T-cell (primary cell): Measurements from ENCODE around the gene KCNK18. TPM values are rescaled to one million over a fixed set of nuclear protein-coding genes. Genes with fewer than 3 reads are reported as not detected.
A peak's percentile ranks its signal among the peaks of the same experiment; 100 is the strongest.

Experiments used
- ATAC-seq, 4 experiments: fragments of 200-7000 bp in 3 of 4; fragments of 150-1000 bp in 1 of 4; cut with Tn5 transposase; replicated peaks in 1 of 4; 1 replicate in 3 of 4; 2 replicates in 1 of 4; pipeline ENCODE4 v1.10.0; 2021; ENCODE audit warnings: moderate library complexity in 3 of 4, mild to moderate bottlenecking in 2 of 4, moderate number of reproducible peaks in 1 of 4
- CTCF ChIA-PET, 2 donors: fragments of 300-600 bp; sonication (Branson Sonifier 250); formaldehyde crosslinking; loops; one replicate each; lab custom pipeline; 2022; ENCODE audit warnings: antibody characterized with exemption in 2 of 2; lab: Charles Lee
- POLR2A ChIA-PET, 2 donors: fragments of 300-600 bp; sonication (Branson Sonifier 250); formaldehyde crosslinking; loops; one replicate each; lab custom pipeline; 2022; ENCODE audit warnings: antibody characterized with exemption in 2 of 2; lab: Charles Lee
- DNase-seq, 35 experiments: peaks; one replicate each; pipeline versions ENCODE4 v3.0.0 to v3.0.0-alpha.2; 2013 to 2023
- H3K27ac ChIP-seq: one replicate; pipeline ENCODE4 v1.5.1; 2013; ENCODE audit warnings: low read length
- H3K27me3 ChIP-seq, 2 experiments: replicated peaks in 1 of 2; 1 replicate in 1 of 2; 2 replicates in 1 of 2; pipeline versions ENCODE4 v1.6.1 to v1.7.0; 2013; ENCODE audit warnings: low read length in 1 of 2, mixed read lengths in 1 of 2; ENCODE audit not compliant: control insufficient read depth in 2 of 2, insufficient read depth in 2 of 2; ENCODE audit errors: extremely low read depth in 1 of 2
- H3K36me3 ChIP-seq, 2 donors: 1 replicate in 1 of 2; 2 replicates in 1 of 2; pipeline versions ENCODE4 v1.6.1 to v1.7.0; 2013; ENCODE audit warnings: low read length in 1 of 2; ENCODE audit not compliant: control insufficient read depth in 2 of 2, insufficient read depth in 1 of 2; ENCODE audit errors: extremely low read depth in 1 of 2
- H3K4me1 ChIP-seq, 2 experiments: 1 replicate in 1 of 2; 2 replicates in 1 of 2; pipeline versions ENCODE4 v1.6.1 to v1.7.0; 2013; ENCODE audit warnings: low read length in 2 of 2, mixed read lengths in 1 of 2; ENCODE audit not compliant: insufficient read depth in 2 of 2, control insufficient read depth in 1 of 2; ENCODE audit errors: extremely low read depth in 1 of 2
- H3K4me3 ChIP-seq, 2 donors: 1 replicate in 1 of 2; 2 replicates in 1 of 2; pipeline versions ENCODE4 v1.5.1 to v1.7.0; 2013; ENCODE audit warnings: mild to moderate bottlenecking in 2 of 2, low read length in 1 of 2, moderate library complexity in 1 of 2; ENCODE audit not compliant: control insufficient read depth in 1 of 2; ENCODE audit errors: extremely low read depth in 1 of 2
- H3K9me3 ChIP-seq: 2 replicates; pipeline ENCODE4 v1.7.0; 2013
- H3K27ac Mint-ChIP-seq, 2 donors: one replicate each; pipeline ENCODE4 v1.8.0; 2020 to 2021; ENCODE audit warnings: mild to moderate bottlenecking in 2 of 2, mixed read lengths in 2 of 2
- H3K27me3 Mint-ChIP-seq, 2 donors: one replicate each; pipeline ENCODE4 v1.8.0; 2021 to 2022; ENCODE audit warnings: mixed read lengths in 2 of 2
- H3K36me3 Mint-ChIP-seq: one replicate; pipeline ENCODE4 v1.8.0; 2021; ENCODE audit warnings: mixed read lengths
- H3K4me1 Mint-ChIP-seq, 3 donors: one replicate each; pipeline ENCODE4 v1.8.0; 2020 to 2022; ENCODE audit warnings: mixed read lengths in 3 of 3, mild to moderate bottlenecking in 1 of 3
- H3K4me3 Mint-ChIP-seq, 3 donors: one replicate each; pipeline ENCODE4 v1.8.0; 2020 to 2022; ENCODE audit warnings: mild to moderate bottlenecking in 3 of 3, mixed read lengths in 3 of 3, moderate library complexity in 3 of 3
- H3K9me3 Mint-ChIP-seq, 3 donors: one replicate each; pipeline ENCODE4 v1.8.0; 2020 to 2022; ENCODE audit warnings: mixed read lengths in 3 of 3
- WGBS: methylation state at CpG from one replicate; pipeline ENCODE4 v1.1.5; 2013; ENCODE audit warnings: missing lambda C conversion rate; ENCODE audit not compliant: insufficient coverage; 5-methylcytosine and 5-hydroxymethylcytosine counted together
- total RNA-seq, 35 experiments: library from RNA in 6 of 35; stranded (reverse) in 6 of 35; fragments of 120-200 nt in 1 of 35; gene quantifications; one replicate each; pipeline versions ENCODE4 v1.2.1 to v1.2.4 and lab custom pipeline; 2013 to 2026

Gene KCNK18
- total RNA-seq, 5 donors from 2014 or later (not counting 1 experiment from before 2014, with no cell fraction given), result not detected

DNA sequence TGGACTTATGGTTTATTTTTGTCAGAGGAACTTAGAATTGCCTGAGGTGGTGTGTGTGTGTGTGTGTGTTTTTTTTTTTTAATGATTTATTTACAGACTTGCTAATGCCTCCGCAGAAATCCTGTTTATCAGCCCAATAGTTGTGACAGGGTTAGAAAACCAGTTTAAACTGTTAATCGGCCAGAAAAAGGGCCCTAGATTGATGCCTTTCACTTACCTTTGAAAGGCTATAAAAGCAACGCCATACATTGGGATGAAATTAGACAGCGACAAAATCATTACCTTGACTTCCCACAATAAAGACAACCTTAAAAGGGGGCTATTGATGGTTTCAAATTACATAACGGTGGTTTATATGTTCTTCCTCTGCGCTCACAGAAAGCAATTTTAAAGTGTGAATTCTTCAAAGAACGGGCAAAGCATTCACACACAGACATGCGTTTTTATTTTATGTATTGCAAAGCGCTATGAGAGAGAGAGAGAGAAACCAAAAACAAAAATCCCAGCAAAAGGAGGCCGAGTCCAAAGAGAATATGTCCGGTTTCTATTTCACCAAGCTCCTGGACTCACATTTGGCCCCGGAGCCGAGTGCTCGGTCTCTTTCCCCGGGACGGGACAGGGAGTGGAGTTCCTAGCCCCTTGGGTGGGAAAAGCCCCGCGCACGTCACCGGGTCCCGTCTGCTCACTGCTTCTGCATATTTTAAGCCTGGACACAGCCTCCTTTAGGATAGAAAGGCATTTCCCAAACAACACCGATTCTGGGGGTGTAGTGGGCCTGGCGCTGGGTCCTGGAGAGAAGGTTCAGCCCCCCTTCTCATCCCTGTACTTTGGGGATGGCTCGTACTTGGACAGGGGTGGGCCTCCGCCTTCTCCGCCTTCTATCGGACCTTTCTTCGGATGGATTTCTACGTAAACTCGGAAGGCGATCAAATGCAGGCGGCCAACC is 32.4 kb upstream of the KCNK18 start:
- peaks cover 33 to 65% of the 10 kb centered on the region in 2 experiments for H3K27me3 ChIP-seq
- H3K4me3 Mint-ChIP-seq, result peak overlapping the region in 1 of 3 donors; percentile 51
- CTCF ChIA-PET, result interaction anchor here in 1 of 2 donors (1.0 to 2.1 kb wide), 3 partner anchors 10 to 369 kb away, joined by 3 to 11 read pairs (median 3); no protein-coding TSS in a partner anchor

DNA sequence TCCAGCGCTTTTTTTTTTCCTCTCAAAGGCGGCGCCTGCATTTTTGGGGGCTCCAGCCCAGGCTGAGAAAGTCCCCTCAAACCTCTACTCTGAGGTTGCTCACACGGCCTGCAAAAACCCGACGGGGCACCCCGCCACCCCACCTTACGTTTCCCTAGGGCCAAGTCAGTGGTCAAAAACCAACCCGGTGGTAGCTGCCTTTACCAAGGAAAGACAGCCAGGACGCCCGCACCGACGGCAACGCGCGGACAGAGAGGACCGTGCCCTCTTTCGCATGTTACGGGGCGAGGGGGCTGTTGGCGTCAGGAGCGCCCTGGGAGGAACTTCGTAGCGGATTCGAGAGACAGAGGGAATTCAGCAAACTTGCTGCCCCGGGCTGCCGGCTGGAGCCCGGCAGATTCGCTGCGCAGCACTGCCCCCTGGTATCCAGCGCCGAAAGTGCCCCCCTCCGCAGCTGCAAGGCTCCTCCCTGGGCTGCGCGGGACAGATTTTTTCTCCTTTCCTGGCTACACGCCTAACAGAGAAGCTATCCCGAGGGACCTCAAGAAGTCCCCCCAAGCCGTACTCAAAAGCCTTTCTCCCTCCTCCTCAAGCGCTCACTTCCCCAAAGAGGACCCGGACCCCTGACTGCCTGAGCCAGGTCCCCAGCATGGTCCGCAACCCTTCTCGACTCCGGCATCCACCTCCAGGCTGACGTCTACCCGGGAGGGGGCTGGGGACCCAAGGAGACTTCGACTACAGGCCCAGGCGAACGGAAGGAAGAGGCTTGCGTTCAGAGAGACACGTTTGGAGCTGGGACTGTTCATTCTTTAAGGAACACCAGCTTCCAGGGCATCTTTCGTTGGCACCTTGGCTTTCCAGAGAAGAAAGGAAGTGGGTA is 31.5 kb upstream of the KCNK18 start:
- Histone ChIP-seq H3K4me3 (no peak overlapping the region), H3K27me3 (peaks cover 34 to 68% of the 10 kb centered on the region in 2 experiments), H3K9me3 (no peaks in the 10 kb centered on the region), H3K4me1 (peaks cover 2 to 52% of the 10 kb centered on the region in 2 experiments), H3K27ac (no peak overlapping the region), H3K36me3 (no peaks in the 10 kb centered on the region)
- Mint-ChIP-seq H3K4me1 (peaks cover 44 to 54% (median 53%) of the 10 kb centered on the region in 3 donors), H3K4me3 (peak overlapping the region in 1 of 3 donors; percentile 63), H3K27me3 (peaks cover 68 to 84% of the 10 kb centered on the region in 2 donors), H3K36me3 (no peaks in the 10 kb centered on the region), H3K27ac (no peak overlapping the region), H3K9me3 (no peaks in the 10 kb centered on the region)
- ChIA-PET CTCF (interaction anchor here (0.7 to 1.3 kb wide), 5 partner anchors 9 to 371 kb away, joined by 3 to 8 read pairs (median 3); no protein-coding TSS in a partner anchor), POLR2A (no interaction called here)
- ATAC-seq, result peak in 1 of 4 experiments; percentile 31
- 7% methylated on average over 51 of the region's 51 CpGs for WGBS
- DNase-seq, result peak in 4 of 35 experiments; percentile 12 to 36 (median 18)

More for the DNA sequence above, 32.4 kb upstream of the KCNK18 start:
- H3K4me1 Mint-ChIP-seq, result peaks cover 44 to 54% (median 53%) of the 10 kb centered on the region in 3 donors
- 11% methylated on average over 26 of the region's 32 CpGs for WGBS
- no peak overlapping the region for H3K4me3 ChIP-seq
- POLR2A ChIA-PET, result no interaction called here
- no peak overlapping the region for H3K27ac ChIP-seq
- ATAC-seq (no peak), DNase-seq (no peak)
- no peaks in the 10 kb centered on the region for H3K9me3 ChIP-seq
- H3K27me3 Mint-ChIP-seq, result peaks cover 69 to 84% of the 10 kb centered on the region in 2 donors
- no peaks in the 10 kb centered on the region for H3K36me3 Mint-ChIP-seq
- no peaks in the 10 kb centered on the region for H3K36me3 ChIP-seq
- no peaks in the 10 kb centered on the region for H3K9me3 Mint-ChIP-seq
- peaks cover 2 to 52% of the 10 kb centered on the region in 2 experiments for H3K4me1 ChIP-seq
- H3K27ac Mint-ChIP-seq, result peak overlapping the region in 1 of 2 donors; percentile 31

- peaks cover 2 to 52% of the 10 kb centered on the region in 2 experiments for H3K4me1 ChIP-seq
- no peak overlapping the region for H3K4me3 ChIP-seq
- WGBS, result 18% methylated on average over 35 of the region's 41 CpGs
- H3K4me3 Mint-ChIP-seq, result peak overlapping the region; percentile 24 to 63 (median 34)
- peaks cover 66 to 82% of the 10 kb centered on the region in 2 donors for H3K27me3 Mint-ChIP-seq
- ChIA-PET POLR2A (no interaction called here), CTCF (interaction anchor here (0.6 to 2.1 kb wide), 8 partner anchors 8 to 370 kb away, joined by 3 to 10 read pairs (median 4); no protein-coding TSS in a partner anchor)
- no peak overlapping the region for H3K27ac Mint-ChIP-seq
- H3K27ac ChIP-seq, result no peak overlapping the region
- H3K27me3 ChIP-seq, result peaks cover 29 to 70% of the 10 kb centered on the region in 2 experiments
- no peaks in the 10 kb centered on the region for H3K36me3 ChIP-seq
- DNase-seq, result no peak
- H3K4me1 Mint-ChIP-seq, result peaks cover 38 to 53% (median 47%) of the 10 kb centered on the region in 3 donors
- no peaks in the 10 kb centered on the region for H3K9me3 Mint-ChIP-seq
- H3K36me3 Mint-ChIP-seq, result no peaks in the 10 kb centered on the region
- no peaks in the 10 kb centered on the region for H3K9me3 ChIP-seq
- ATAC-seq, result no peak
Measured at GRCh38 chr10:117166418-117167345, 30.6 kb upstream of the KCNK18 start.

DNA sequence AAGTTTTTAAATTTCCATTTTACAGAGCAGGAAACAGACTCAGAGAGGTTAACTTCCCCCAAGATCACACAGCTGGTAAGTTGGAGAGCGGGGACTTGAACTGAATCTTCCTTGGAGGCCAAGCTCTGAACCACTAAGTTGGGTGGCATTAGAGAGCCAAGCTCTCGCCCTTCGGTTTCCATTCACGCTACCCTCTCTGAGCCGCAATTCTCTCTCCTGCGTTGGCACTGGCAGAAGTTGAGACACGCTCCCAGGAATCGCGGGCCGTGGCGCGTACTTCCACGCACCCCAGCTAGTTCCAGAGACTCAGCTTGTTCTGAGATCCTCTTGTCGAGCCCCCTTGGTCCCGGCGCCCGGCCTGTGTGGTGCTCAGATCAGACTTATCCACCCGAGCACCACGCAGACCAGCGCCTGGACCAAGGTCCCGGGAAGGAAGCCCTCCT is 29.9 kb upstream of the KCNK18 start:
- H3K4me3 ChIP-seq, result peak overlapping the region in 1 of 2 donors; percentile 27
- ChIA-PET CTCF (interaction anchor here (0.6 to 2.1 kb wide), 10 partner anchors 8 to 380 kb away, joined by 3 to 10 read pairs (median 4); no protein-coding TSS in a partner anchor), POLR2A (no interaction called here)
- Mint-ChIP-seq H3K36me3 (no peaks in the 10 kb centered on the region), H3K4me3 (peak overlapping the region in 2 of 3 donors; percentile 34 to 63), H3K27me3 (peaks cover 67 to 84% of the 10 kb centered on the region in 2 donors), H3K27ac (no peak overlapping the region), H3K4me1 (peaks cover 31 to 47% (median 43%) of the 10 kb centered on the region in 3 donors), H3K9me3 (no peaks in the 10 kb centered on the region)
- ATAC-seq (no peak), DNase-seq (no peak)
- H3K4me1 ChIP-seq, result peaks cover 2 to 49% of the 10 kb centered on the region in 2 experiments
- no peak overlapping the region for H3K27ac ChIP-seq
- WGBS, result 21% methylated on average over 21 of the region's 21 CpGs
- peaks cover 29 to 71% of the 10 kb centered on the region in 2 experiments for H3K27me3 ChIP-seq
- H3K9me3 ChIP-seq, result no peaks in the 10 kb centered on the region
- H3K36me3 ChIP-seq, result no peaks in the 10 kb centered on the region

DNA sequence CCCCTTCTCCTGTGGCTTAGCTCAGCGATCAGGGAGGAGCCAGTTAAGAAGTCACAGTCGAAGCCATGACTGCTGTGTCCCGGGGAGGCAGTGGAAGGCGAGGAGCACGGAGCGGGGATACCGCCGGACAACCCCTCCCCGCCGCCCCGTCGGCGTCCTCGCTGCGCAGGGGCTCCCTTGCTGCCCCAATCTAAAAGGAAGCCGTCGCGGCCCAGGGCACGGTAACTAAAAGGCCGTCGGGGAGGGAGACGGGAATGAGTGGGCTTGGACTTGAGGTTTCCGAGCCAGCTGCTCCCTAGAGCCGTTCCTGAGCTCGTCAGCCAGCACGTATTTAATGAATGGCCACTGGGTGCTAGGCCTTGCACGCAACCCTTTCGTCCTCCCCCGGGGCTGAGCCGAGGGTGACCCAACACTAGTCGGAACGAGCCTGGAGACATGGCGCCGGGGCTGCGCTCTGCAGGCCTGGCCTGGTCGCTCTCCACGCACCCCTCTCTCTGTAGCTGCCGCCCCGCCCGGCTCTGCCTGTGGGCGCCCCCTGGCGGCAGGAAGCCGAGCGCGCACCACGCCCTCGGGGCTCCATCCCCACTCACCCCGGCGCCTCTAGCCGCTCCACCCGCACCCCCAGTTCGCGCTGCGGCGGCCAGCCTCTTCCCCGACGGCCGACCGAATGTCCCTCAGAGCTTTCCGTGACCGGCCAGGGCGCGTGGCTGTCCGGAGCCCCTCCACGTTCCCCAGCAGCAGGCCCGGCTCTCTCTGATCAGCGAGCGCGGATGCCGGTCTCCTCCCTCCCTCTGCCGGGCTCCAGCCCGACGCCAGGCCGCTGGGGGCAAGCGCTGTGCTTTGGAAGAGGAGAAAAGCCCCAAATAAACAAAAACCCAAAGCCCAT is 29.3 kb upstream of the KCNK18 start:
- Histone ChIP-seq H3K27me3 (peaks cover 31 to 68% of the 10 kb centered on the region in 2 experiments), H3K9me3 (no peaks in the 10 kb centered on the region), H3K4me1 (peaks cover 2 to 42% of the 10 kb centered on the region in 2 experiments), H3K36me3 (no peaks in the 10 kb centered on the region), H3K4me3 (peak overlapping the region; percentile 30 to 64), H3K27ac (no peak overlapping the region)
- H3K27ac Mint-ChIP-seq, result no peak overlapping the region
- POLR2A ChIA-PET, result no interaction called here
- CTCF ChIA-PET, result interaction anchor here (0.6 to 2.1 kb wide), 12 partner anchors 9 to 1480 kb away, joined by 3 to 10 read pairs (median 3); no protein-coding TSS in a partner anchor
- H3K36me3 Mint-ChIP-seq, result no peaks in the 10 kb centered on the region
- peak; percentile 22 to 76 (median 52) for DNase-seq
- peak; percentile 80 to 93 (median 88) for ATAC-seq
- peak overlapping the region in 2 of 3 donors; percentile 36 to 63 for H3K4me3 Mint-ChIP-seq
- peaks cover 67 to 84% of the 10 kb centered on the region in 2 donors for H3K27me3 Mint-ChIP-seq
- WGBS, result 8% methylated on average over 67 of the region's 75 CpGs
- H3K4me1 Mint-ChIP-seq, result peaks cover 27 to 44% (median 39%) of the 10 kb centered on the region in 3 donors
- H3K9me3 Mint-ChIP-seq, result no peaks in the 10 kb centered on the region
